ENCODE results near the gene HYAL2. TPM values are rescaled to one million over a fixed set of nuclear protein-coding genes. Genes with fewer than 3 reads are reported as not detected.

The HYAL2 gene
- total RNA-seq, 4 donors from 2014 or later, result 112 to 289 (median 166) TPM

DNA sequence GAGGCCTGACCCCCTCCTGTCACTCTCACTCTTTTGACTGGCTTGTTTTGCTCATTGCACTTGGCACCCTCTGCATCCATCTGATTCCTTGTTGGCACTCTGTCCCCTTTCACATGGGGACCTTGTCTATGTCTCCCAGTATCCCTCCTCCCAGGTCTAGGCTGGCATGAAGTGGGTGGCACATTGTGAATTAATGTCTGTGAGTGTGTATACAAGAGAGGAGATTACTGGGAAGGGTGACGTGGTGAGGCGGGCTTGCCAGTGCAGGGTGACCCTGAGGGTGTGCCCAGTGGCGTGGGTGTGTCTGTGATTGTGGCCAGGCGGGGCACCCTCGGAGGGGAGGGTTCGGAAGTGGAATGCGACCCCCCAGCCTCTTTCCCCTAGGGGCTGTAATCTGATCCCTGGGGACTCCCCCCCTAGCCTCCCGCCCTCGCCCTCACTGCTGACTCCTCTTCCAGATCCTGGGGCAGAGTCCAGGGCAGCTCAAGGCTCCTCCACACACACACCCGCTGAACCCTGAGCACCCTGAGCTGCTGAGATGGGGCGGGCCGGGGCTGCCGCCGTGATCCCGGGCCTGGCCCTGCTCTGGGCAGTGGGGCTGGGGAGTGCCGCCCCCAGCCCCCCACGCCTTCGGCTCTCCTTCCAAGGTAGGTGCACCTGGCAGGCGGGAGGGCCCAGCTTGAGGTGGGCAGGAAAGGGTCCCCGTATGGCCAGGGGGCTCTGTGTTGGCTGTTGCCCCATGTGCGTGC is 53.7 kb downstream of the HYAL2 start, which contains the start of gene SEMA3B:
SEMA3B (plus strand) TSS at position 445 of the 749 bp plus-strand sequence; CDS start at position 539, 94 bp downstream.
- Histone ChIP-seq H3K4me3 (peak within 1 kb of the TSS; percentile 44 to 63), H3K4me1 (peaks cover 9 to 39% of the 10 kb centered on the region in 2 donors), H3K36me3 (no peaks in the 10 kb centered on the region), H3K27me3 (no peaks in the 10 kb centered on the region), H3K9me3 (no peaks in the 10 kb centered on the region), H3K27ac (peak within 1 kb of the TSS; percentile 97 to 99)
- intact Hi-C loops (cut with DNase I; ENCODE audit: low total_unique reads), result no loop called here
- peak; percentile 64 for DNase-seq
- TF ChIP-seq CTCF (IDR thresholded peaks at IDR 0.05), result no peak
- peak in 1 of 2 donors; percentile 63 for TF ChIP-seq POLR2A (IDR thresholded peaks at IDR 0.05)

DNA sequence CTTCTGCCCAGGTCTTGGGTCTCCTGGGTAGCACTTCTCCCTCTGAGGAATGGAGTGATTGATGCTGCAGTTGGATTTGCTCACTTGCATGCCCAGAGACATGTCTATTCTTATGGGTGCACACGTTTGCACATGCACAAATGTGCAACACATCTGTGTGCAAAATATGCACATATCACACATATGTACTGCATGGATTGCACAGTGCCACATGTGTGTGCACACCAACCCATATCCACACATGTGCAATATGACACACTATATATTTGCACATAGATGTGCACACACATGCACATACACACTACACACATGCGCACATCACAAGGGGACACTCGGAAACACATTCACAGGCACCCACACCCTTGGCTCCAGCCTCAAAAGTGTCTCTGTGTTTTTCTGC is 54.3 kb downstream of the HYAL2 start:
- TF ChIP-seq POLR2A (IDR thresholded peaks at IDR 0.05) (no peak), CTCF (IDR thresholded peaks at IDR 0.05) (no peak)
- Histone ChIP-seq H3K27ac (peak overlapping the region; percentile 97 to 99), H3K27me3 (no peaks in the 10 kb centered on the region), H3K9me3 (no peaks in the 10 kb centered on the region), H3K36me3 (no peaks in the 10 kb centered on the region), H3K4me1 (peaks cover 9 to 43% of the 10 kb centered on the region in 2 donors), H3K4me3 (peak overlapping the region; percentile 44 to 63)
- DNase-seq, result no peak
- intact Hi-C loops (cut with DNase I; ENCODE audit: low total_unique reads), result no loop called here

Other genes with a start within 250 kb of the HYAL2 start
- 100 to 1,000 TPM; 154 to 345 (median 197) TPM for gene RBM5, start 233.8 kb downstream of the HYAL2 start, total RNA-seq
- 10 to 100 TPM; 10.5 to 33.1 (median 12.9) TPM for gene SEMA3F, start 167.4 kb downstream of the HYAL2 start, total RNA-seq
- not detected for gene GNAT1, start 131.1 kb downstream of the HYAL2 start, total RNA-seq
- gene SLC38A3, start 117.5 kb downstream of the HYAL2 start, total RNA-seq, result 1 to 10 TPM in 1 of 4 donors, under 1 TPM in 1, not detected in 2; 0.69 to 4.1 TPM
- 100 to 1,000 TPM; 123 to 325 (median 173) TPM for gene GNAI2, start 86.5 kb downstream of the HYAL2 start, total RNA-seq
- gene SEMA3B, start 53.6 kb downstream of the HYAL2 start, total RNA-seq, result 100 to 1,000 TPM in 1 of 4 donors, 10 to 100 TPM in 3; 24.1 to 113 (median 77.2) TPM
- 1 to 10 TPM in 1 of 4 donors, under 1 TPM in 1, not detected in 2; 0.90 to 1.5 TPM for gene LSMEM2, start 43.7 kb downstream of the HYAL2 start, total RNA-seq
- 10 to 100 TPM; 14.1 to 81.5 (median 25.1) TPM for gene IFRD2, start 30.3 kb downstream of the HYAL2 start, total RNA-seq
- 1 to 10 TPM in 3 of 4 donors, not detected in 1; 1.9 to 3.9 (median 3.3) TPM for gene HYAL3, start 23.3 kb downstream of the HYAL2 start, total RNA-seq
- gene NAA80, start 23.3 kb downstream of the HYAL2 start, total RNA-seq, result 10 to 100 TPM in 3 of 4 donors, 1 to 10 TPM in 1; 4.7 to 33.5 (median 24.0) TPM
- 10 to 100 TPM in 3 of 4 donors, 1 to 10 TPM in 1; 2.1 to 30.5 (median 22.1) TPM for gene HYAL1, start 19.2 kb downstream of the HYAL2 start, total RNA-seq
- gene TUSC2, start 5.5 kb upstream of the HYAL2 start, total RNA-seq, result 10 to 100 TPM in 3 of 4 donors, 1 to 10 TPM in 1; 9.0 to 25.1 (median 21.3) TPM
- 100 to 1,000 TPM in 1 of 4 donors, 10 to 100 TPM in 3; 42.1 to 114 (median 44.6) TPM for gene RASSF1, start 18.1 kb upstream of the HYAL2 start, total RNA-seq
- gene ZMYND10, start 23.0 kb upstream of the HYAL2 start, total RNA-seq, result 10 to 100 TPM in 1 of 4 donors, 1 to 10 TPM in 3; 1.5 to 11.4 (median 4.9) TPM
- 10 to 100 TPM; 11.8 to 26.2 (median 16.0) TPM for gene NPRL2, start 28.0 kb upstream of the HYAL2 start, total RNA-seq
- gene CYB561D2, start 28.1 kb upstream of the HYAL2 start, total RNA-seq, result 10 to 100 TPM in 2 of 4 donors, 1 to 10 TPM in 2; 3.6 to 23.8 (median 11.3) TPM
- 10 to 100 TPM; 24.1 to 61.7 (median 37.0) TPM for gene TMEM115, start 36.8 kb upstream of the HYAL2 start, total RNA-seq
- gene CACNA2D2, start 180.9 kb upstream of the HYAL2 start, total RNA-seq, result 1 to 10 TPM in 2 of 4 donors, under 1 TPM in 1, not detected in 1; under 0.01 to 6.1 (median 5.3) TPM
- 10 to 100 TPM in 3 of 4 donors, 1 to 10 TPM in 1; 7.1 to 21.0 (median 20.7) TPM for gene C3orf18, start 245.0 kb upstream of the HYAL2 start, total RNA-seq
- gene HEMK1, start 246.8 kb upstream of the HYAL2 start, total RNA-seq, result 10 to 100 TPM in 2 of 4 donors, 1 to 10 TPM in 1, under 1 TPM in 1; 0.77 to 26.5 (median 11.4) TPM

All from uterus (tissue), 4 donors.